ENCODE data around the gene SLC16A1. TPM values are rescaled to one million over a fixed set of nuclear protein-coding genes. Genes with fewer than 3 reads are reported as not detected.

Gene SLC16A1
- total RNA-seq, 1 experiment from 2014 or later: 116 TPM

DNA sequence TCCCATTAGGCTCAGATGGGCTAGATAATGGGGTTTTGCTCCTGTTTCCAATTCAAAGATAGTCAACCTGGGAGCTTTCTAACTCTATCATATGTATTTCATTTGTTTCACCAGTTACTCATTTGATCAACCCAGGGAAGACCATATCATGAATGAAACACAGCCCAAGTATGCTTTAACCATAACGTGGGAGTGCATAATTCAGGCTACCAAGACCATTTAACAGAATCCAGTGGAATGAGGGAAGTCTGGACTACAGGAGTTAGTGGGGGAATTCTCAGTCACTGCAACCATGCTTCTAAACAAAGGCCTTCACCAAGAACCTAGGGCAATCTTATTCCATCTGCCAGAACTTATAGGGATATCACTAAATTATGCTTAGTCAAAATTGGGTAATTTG is 15.0 kb upstream of the SLC16A1 start:
- Histone ChIP-seq H2AFZ (ENCODE audit: low read length) (no peak overlapping the region), H3K4me2 (ENCODE audit: low read length) (no peak overlapping the region), H4K20me1 (ENCODE audit: low read length) (no peaks in the 10 kb centered on the region), H3K79me2 (ENCODE audit: low read length) (no peaks in the 10 kb centered on the region), H3K36me3 (ENCODE audit: low read depth, low read length) (peaks cover 10% of the 10 kb centered on the region), H3K4me3 (ENCODE audit: low read length) (no peak overlapping the region), H3K4me1 (ENCODE audit: insufficient read depth, low read length) (no peaks in the 10 kb centered on the region), H3K9me3 (ENCODE audit: low read length) (no peaks in the 10 kb centered on the region), H3K27me3 (ENCODE audit: low read length) (no peaks in the 10 kb centered on the region), H3F3A (ENCODE audit: low read length, unreplicated experiment) (no peaks in the 10 kb centered on the region), H3K9ac (ENCODE audit: low read length) (no peak overlapping the region), H3K27ac (ENCODE audit: low read length) (no peak overlapping the region), H3K9me2 (replicated peaks; ENCODE audit: low read length) (no peaks in the 10 kb centered on the region)
- TF ChIP-seq EZH2 (IDR thresholded peaks at IDR 0.05; ENCODE audit: low read length, unreplicated experiment) (no peak), EZH2phosphoT487 (IDR thresholded peaks at IDR 0.05; ENCODE audit: borderline replicate concordance, low read length) (no peak)
- TF ChIP-seq, protein P1, sequence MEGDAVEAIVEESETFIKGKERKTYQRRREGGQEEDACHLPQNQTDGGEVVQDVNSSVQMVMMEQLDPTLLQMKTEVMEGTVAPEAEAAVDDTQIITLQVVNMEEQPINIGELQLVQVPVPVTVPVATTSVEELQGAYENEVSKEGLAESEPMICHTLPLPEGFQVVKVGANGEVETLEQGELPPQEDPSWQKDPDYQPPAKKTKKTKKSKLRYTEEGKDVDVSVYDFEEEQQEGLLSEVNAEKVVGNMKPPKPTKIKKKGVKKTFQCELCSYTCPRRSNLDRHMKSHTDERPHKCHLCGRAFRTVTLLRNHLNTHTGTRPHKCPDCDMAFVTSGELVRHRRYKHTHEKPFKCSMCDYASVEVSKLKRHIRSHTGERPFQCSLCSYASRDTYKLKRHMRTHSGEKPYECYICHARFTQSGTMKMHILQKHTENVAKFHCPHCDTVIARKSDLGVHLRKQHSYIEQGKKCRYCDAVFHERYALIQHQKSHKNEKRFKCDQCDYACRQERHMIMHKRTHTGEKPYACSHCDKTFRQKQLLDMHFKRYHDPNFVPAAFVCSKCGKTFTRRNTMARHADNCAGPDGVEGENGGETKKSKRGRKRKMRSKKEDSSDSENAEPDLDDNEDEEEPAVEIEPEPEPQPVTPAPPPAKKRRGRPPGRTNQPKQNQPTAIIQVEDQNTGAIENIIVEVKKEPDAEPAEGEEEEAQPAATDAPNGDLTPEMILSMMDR (conservative IDR thresholded peaks at IDR 0.05; ENCODE audit: low read depth, low read length): no peak
- DNase-seq: no peak
- no TSS peak for BruUV-seq (replicated peaks)
- POLR2A ChIA-PET (ENCODE audit: unreplicated experiment): no interaction called here
- CTCF ChIA-PET: no interaction called here
- intact Hi-C loops (cut with micrococcal nuclease): no loop called here
- ATAC-seq: no peak

DNA sequence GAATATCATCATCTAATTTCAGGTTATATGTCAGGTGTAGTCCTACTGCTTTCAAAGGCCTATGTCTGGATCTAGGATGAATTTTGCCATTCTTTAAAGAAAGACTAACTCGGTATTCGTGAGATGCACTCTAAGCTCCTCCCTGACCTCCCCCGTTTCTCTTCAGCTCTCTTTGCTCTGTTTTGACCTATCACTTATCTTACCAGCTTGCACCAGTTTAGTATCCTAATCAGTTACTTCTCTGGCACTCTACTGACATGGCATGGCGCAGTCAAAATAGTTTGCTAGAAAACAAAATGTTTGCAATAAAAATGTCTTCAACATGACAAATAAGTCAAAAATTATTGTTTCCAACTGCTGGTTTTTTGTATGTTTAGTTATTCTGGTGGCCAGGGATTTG is 8.4 kb upstream of the SLC16A1 start:
- Histone ChIP-seq H3K4me2 (ENCODE audit: low read length) (no peak overlapping the region), H2AFZ (ENCODE audit: low read length) (no peak overlapping the region), H3K36me3 (ENCODE audit: low read depth, low read length) (peaks cover 32% of the 10 kb centered on the region), H3K4me1 (ENCODE audit: insufficient read depth, low read length) (no peaks in the 10 kb centered on the region), H3K9me3 (ENCODE audit: low read length) (no peaks in the 10 kb centered on the region), H3K27me3 (ENCODE audit: low read length) (no peaks in the 10 kb centered on the region), H3F3A (ENCODE audit: low read length, unreplicated experiment) (no peaks in the 10 kb centered on the region), H3K9ac (ENCODE audit: low read length) (no peak overlapping the region), H4K20me1 (ENCODE audit: low read length) (no peaks in the 10 kb centered on the region), H3K4me3 (ENCODE audit: low read length) (no peak overlapping the region), H3K27ac (ENCODE audit: low read length) (no peak overlapping the region), H3K79me2 (ENCODE audit: low read length) (peaks cover 41% of the 10 kb centered on the region), H3K9me2 (replicated peaks; ENCODE audit: low read length) (no peaks in the 10 kb centered on the region)
- ChIA-PET CTCF (no interaction called here), POLR2A (ENCODE audit: unreplicated experiment) (no interaction called here)
- DNase-seq (no peak), ATAC-seq (no peak)
- TF ChIP-seq EZH2 (IDR thresholded peaks at IDR 0.05; ENCODE audit: low read length, unreplicated experiment) (no peak), EZH2phosphoT487 (IDR thresholded peaks at IDR 0.05; ENCODE audit: borderline replicate concordance, low read length) (no peak)
- TF ChIP-seq, protein P1 (conservative IDR thresholded peaks at IDR 0.05; ENCODE audit: low read depth, low read length): no peak
- no TSS peak for BruUV-seq (replicated peaks)
- intact Hi-C loops (cut with micrococcal nuclease): no loop called here

DNA sequence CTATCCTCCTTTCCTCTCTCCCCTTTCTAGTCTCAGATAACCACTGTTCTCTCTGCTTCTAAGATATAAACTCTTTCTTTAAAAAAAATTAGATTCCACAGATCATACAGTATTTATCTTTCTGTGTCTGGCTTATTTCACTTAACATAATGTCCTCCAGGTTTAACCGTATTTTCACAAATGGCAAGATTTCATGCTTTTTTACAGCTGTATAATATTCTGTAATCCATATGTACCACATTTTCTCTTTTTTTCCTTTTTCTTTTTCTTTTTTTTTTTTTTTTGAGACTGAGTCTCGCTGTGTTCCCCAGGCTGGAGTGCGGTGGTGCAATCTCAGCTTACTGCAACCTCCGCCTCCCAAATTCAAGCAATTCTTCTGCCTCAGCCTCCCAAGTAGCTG is 5.1 kb upstream of the SLC16A1 start:
- BruUV-seq (replicated peaks): no TSS peak
- intact Hi-C loops (cut with micrococcal nuclease): no loop called here

More for the DNA sequence above, 5.1 kb upstream of the SLC16A1 start:
- H3K27me3 ChIP-seq (ENCODE audit: low read length): no peaks in the 10 kb centered on the region
- H3K36me3 ChIP-seq (ENCODE audit: low read depth, low read length): peaks cover 22% of the 10 kb centered on the region
- H3K79me2 ChIP-seq (ENCODE audit: low read length): peaks cover 72% of the 10 kb centered on the region
- no peaks in the 10 kb centered on the region for H3F3A ChIP-seq (ENCODE audit: low read length, unreplicated experiment)
- ATAC-seq (no peak), DNase-seq (no peak)
- CTCF ChIA-PET: no interaction called here
- no peaks in the 10 kb centered on the region for H3K9me3 ChIP-seq (ENCODE audit: low read length)
- H3K9me2 ChIP-seq (replicated peaks; ENCODE audit: low read length): no peaks in the 10 kb centered on the region
- H3K27ac ChIP-seq (ENCODE audit: low read length): no peak overlapping the region
- H2AFZ ChIP-seq (ENCODE audit: low read length): no peak overlapping the region
- POLR2A ChIA-PET (ENCODE audit: unreplicated experiment): no interaction called here
- no peak overlapping the region for H3K4me2 ChIP-seq (ENCODE audit: low read length)
- H4K20me1 ChIP-seq (ENCODE audit: low read length): no peaks in the 10 kb centered on the region
- no peak overlapping the region for H3K9ac ChIP-seq (ENCODE audit: low read length)
- H3K4me3 ChIP-seq (ENCODE audit: low read length): no peak overlapping the region
- H3K4me1 ChIP-seq (ENCODE audit: insufficient read depth, low read length): peaks cover 10% of the 10 kb centered on the region; the same call in 1 of the 2 replicates
- TF ChIP-seq, protein P1 (conservative IDR thresholded peaks at IDR 0.05; ENCODE audit: low read depth, low read length): no peak
